Esophagus squamous epithelium (tissue), 4 donors: ENCODE measurements around the gene UBE2R2.
"Not testable (repeated sequence)": the region's sequence is repeated elsewhere in the genome, so short reads cannot be mapped to it uniquely, and the experiment has no call there.

ENCODE experiments used
- CTCF ChIP-seq, 6 experiments: fragments of 450-650 bp in 4 of 6; fragments of 200-600 bp in 2 of 6; sonication (generic) in 2 of 6; IDR thresholded peaks; one replicate each; pipeline ENCODE4 v1.5.1; 2016 to 2019; ENCODE audit warnings: antibody characterized with exemption in 6 of 6, mild to moderate bottlenecking in 4 of 6, moderate library complexity in 4 of 6
- POLR2A ChIP-seq, 4 donors: fragments of 450-650 bp; IDR thresholded peaks; one replicate each; pipeline ENCODE4 v1.6.1; 2017; ENCODE audit warnings: antibody characterized with exemption in 4 of 4, mild to moderate bottlenecking in 4 of 4, moderate library complexity in 3 of 4

- not testable (repeated sequence) for TF ChIP-seq POLR2A, CTCF (IDR thresholded peaks at IDR 0.05)
These were observed 14.9 kb upstream of the UBE2R2 start for GRCh38 chr9:33801943-33802500.
